HG02798 (cell line): Measurements from ENCODE around the gene GMFB.

Experiments
- ATAC-seq: cut with Tn5 transposase; IDR thresholded peaks from one replicate; pipeline ENCODE4 v1.9.1; 2021; ENCODE audit warnings: mild to moderate bottlenecking; ENCODE audit not compliant: unreplicated experiment, poor library complexity

The GMFB gene

DNA sequence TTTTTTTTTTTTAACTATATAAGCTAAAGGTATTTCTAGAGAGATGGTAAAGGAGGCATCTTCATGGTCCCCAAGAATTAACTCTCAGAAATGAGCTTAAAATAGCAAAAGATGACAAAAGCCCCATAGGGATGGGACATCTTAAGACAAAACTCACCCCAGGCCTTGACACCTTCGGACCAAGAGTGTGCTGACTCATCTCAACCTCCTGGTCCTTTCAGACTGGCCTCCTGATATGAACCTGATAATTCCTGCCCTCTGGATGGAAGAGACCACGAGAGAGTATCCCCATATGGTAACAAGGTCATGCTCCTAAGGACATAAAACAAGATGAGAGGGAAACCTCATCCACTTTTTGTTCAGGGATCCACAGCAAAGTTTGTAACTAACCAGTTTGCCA lies 8.4 kb upstream of the GMFB start:
- no peak for ATAC-seq

DNA sequence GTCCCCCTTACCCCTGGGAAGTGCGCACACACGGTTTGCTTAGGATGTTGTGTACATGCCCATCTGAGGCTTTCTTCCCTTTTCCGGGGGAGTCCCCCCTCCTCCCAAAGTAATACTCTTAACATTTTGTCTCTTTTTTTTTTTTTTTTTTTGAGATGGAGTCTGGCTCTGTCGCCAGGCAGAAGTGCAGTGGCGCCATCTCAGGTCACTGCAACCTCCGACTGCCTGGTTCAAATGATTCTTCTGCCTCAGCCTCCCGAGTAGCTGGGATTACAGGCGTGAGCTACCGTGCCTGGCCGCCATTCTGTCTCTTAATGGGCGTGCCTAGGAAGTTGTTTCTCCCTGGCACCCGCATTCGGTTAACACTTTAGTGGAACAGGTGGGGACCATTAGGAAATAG lies 4.5 kb upstream of the GMFB start:
- ATAC-seq, result no peak

DNA sequence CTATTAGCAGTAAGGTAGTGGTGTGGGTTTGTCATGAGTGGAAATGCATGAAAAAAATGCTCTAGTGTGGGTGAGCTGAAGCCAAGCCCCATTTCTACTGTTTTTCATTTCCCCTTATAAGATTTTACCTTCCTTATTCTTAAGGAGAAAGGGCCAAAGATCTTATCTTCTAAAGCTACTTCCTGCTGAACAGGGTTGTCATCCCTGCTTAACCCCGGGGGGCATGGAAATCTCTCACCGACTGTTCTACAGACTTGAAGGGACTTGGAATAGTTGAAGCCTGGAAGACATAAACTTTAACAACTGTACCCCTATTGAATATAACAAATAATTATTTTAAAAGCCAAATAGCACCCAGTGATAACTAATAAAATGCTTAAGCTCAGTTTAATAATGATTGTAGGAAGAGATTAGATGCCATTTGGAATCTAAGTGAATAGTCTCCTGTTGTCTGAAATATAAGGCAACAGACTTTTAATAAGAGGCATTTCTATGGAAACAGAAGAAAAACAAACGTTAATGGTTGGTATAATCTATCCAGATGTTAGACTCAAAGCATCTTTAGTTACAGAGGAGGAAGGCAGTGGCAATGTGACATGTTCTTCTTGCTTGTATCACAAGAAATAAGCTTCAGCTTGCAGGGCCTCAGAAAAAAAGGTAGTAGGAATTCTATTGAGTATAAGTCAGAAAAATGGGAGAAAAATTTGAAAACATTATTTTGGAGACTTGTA lies 1.8 kb upstream of the GMFB start:
- no peak for ATAC-seq

DNA sequence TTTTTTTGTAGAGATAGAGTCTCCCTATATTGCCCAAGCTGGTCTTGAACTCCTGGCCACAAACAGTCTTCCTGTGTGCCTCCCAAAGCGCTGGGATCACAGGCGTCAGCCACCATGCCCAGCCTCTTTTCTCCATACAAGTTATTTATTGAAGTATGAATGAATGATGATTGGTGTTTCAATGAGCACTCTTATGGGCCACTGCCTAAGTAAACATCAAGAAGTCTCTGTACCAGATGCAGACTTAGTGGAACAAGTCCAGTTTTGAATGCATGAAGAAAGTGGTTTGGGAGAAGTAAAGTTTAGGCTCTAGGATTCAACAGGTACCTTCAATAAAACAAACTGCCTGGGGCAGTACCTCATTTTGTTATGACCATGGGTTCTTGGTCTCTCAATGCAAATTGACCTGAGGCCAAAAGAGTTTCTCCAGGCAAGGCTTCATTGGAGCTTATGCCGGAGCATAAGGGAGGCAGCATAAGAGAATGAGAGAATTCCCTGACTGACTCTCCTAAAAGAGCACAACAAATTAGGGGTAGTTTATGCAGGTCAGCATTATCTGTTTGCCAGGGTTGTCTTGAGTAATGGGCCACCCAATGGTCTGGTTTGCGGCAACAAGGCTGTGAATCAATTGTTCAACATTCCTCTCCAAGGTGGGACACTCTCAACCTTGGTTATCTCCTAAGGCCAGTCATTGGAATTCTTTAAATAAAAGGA lies 1.1 kb upstream of the GMFB start:
- no peak for ATAC-seq

DNA sequence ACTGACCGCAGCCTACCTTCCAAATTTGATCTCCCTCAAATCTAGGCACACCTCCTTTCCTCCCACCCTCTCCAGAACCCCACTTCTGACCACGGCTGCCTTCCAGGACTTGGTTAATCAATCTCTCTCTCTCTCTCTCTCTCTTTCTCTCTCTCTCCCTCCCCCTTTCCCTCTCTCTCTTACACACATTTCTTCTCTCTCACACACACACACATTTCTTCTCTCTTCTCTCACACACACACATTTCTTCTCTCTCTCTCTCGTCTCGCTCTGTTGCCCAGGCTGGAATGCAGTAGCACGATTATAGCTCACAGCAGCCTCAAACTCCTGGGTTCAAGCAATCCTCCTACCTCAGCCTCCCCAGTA lies 521 bp upstream of the GMFB start:
- ATAC-seq, result no peak

DNA sequence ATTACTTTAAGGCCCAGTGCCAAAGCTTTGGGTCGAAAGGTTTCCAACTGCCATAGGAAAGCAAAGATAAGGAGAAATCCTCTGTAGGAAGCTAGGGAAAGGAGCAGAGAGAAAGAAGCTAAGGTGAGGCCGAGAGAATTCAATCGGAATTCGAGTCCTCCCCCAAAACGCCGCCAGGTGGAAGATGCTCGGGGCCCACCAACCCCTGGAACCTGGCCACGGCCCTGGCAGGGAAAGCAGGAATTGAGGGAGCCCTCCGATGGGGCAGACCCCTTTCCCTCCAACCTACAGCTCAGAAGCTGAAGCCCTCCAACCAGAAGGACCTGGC lies 498 bp downstream of the GMFB start:
- ATAC-seq, result no peak

DNA sequence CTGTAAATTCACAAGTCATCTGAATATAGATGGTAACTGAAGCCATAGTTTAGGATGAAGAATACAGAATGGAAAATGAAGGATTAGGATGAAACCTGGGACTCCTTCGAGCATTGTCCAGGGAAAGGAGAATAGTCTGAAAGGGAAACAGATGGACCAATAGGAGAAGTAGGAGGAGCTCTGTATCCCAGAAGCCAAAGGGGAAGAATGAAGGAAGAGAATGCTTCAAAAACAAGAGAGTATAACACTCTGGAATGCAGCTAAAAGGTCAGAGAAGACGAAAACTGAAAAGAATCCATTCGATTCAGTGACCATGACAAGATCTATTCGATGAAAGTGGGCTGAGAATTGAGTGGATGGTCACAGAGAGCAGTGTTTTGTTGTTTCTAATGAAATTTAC lies 1.0 kb downstream of the GMFB start:
- no peak for ATAC-seq

DNA sequence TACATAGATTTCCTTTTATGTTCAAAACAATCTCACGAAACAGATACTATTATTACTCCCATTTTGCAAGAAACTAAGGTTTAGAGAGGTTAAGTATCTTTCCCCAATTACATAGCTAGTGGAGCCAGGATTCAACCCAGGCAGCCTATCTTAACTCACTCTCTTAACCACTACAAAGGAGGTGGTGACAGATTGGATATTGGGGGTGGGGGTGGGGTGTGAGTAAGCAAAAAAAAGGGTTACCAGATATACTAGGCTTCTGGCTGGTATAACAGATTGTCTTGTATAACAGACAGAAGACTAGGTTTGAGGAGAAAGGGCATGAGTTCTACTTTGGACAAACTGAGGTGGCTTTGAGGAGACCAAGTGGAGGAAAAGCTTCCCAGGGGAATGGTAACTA lies 2.1 kb downstream of the GMFB start:
- ATAC-seq, result no peak

DNA sequence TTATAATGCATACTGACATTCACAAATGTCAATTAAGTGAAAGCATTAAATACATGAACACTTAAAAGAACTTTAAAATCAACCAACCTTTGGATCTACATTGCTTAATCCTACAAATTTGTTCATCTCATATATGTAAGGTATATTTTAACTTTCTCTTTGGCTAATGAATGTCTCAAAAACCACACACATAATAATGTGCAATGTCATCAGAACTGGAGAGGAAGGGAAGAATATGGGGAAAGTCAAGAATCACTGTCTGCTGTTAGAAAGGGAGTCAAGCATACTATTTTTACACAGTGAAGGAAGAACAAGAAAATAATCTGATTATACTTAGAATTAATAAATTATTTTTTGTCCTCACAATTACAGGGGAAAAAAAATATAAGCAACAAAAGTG lies 4.9 kb downstream of the GMFB start:
- no peak for ATAC-seq

- ATAC-seq, result no peak
These were observed 5.6 kb downstream of the GMFB start for GRCh38 chr14:54483073-54483745.

DNA sequence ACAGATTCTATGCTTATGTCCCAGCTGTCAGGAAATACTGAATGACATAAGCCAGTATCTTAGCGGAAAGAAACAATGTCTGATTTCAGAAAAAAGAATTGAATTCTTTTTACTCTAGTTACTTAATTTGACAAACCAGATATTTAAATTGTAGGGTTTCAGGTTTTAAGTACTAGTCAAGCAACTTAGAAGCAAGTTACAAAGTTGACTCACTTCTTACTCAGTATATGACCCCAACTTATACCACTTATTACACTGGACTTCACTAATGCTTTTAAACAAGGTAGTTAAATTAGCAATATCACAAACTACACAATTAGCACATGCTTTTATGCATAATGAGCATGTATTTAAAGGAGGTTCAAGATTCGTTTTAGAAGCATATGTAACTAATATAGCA lies 7.1 kb downstream of the GMFB start:
- ATAC-seq, result no peak

GRCh38 chr14:54480830-54481562 lies 7.8 kb downstream of the GMFB start:
- no peak for ATAC-seq

DNA sequence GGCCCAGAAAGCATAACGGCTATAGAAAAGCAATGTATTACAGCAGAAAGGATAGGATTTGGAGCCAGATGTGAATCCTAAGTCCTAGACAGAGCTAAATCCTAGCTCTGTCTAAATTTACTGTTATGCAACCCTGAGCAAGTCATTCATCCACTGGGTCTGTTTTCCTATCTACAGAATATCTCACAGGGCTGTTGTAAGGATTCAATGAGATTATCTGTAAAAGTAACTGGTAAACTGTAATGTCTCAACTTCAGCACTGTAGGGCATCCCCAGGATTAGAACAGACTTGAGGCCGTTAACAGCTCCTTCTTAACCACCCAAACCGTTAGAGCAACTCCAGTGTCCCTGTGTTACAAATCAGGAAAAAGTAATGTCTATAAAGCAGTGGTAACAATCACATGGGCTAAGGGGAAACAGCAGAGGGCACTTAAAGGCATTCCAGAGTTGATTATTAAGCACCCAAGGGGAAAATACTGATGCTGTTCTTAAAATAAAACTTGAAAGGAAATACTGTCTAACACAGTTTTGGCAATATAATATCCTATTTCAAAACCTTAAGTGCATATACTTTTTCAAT lies 10.1 kb downstream of the GMFB start:
- ATAC-seq, result no peak

DNA sequence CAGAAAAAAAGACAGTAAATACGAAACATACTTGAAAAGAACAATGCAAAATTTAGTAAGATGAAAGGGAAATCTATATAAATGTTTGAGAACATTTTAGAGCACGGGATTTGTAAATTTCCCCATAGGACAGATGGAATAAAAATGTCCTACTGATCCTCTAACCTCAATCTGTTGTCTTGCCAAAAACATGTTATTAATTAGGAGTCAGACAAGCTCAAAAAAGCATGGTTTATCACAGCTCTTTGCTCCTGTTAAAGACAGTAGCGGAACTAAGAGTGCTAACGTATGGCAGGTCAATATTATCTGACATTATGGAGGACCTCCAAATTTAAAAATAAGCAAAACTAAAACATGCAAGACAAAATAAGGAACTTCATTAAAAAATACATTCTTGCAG lies 12.9 kb downstream of the GMFB start:
- ATAC-seq, result no peak

GRCh38 chr14:54475187-54475899 lies 13.4 kb downstream of the GMFB start:
- ATAC-seq, result no peak

DNA sequence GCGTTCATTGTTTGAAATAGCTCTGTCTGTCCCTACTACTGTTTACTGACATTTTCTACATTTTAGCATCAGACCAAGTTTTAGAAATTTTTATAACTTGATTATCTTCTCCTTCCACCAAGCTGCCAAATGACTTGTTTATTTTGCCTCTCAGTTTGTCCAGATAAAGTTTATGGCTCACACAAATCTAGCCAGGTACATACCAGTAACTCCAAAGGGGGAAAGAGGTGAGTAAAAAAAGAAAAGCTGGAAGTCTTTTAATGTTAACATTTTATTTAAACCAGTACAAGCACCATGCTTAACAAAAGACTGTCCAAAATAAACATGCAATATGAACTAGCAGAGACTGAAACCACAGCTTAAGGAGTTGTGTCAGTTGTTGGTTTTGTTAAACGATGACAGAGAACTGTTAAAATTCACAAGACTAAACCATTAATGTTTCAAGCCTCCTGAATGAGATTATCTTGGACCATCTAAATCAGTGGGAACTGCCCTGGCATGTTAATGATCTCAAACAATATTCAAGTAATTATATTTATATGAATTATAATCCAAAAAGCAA lies 14.5 kb downstream of the GMFB start:
- no peak for ATAC-seq

- no peak for ATAC-seq
These were observed 16.5 kb downstream of the GMFB start for GRCh38 chr14:54472315-54472714.

DNA sequence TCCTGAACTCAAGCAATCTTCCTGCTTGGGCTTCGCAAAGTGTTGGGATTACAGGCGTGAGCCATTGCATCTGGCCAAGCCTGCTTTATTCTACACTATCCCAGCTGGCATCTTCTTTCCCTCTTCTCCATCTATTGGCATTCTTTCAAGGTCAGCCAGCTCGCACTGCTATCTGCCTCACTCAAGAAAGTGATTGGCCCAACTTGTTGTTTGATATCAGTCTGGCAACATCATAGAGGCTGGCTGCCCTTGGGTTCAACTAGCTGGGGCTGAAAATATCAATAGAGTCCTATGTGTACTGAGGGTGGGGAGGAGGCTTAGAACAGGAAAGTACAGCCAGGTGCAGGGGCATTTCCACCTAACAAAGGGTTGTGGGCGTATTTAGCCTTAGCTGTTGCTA lies 17.1 kb downstream of the GMFB start:
- ATAC-seq, result no peak

GRCh38 chr14:54470701-54471100 lies 18.1 kb downstream of the GMFB start:
- no peak for ATAC-seq

DNA sequence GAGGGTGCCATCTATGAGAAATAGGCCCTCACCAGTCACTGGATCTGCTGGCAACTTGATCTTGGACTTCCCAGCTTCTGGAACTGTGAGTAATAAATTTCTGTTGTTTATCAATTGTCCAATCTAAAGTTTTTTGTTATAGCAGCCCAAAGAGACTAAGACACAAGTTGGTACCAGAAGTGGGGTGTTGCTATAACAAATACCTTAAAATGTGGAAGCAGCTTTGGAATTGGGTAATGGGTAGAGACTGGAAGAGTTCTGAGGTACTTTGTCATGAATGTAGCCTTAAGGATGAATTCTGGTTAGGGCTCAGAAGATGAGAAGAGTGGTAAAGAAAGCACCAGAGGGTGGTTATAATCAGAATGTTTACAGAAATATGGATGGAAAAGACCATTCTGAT lies 21.5 kb downstream of the GMFB start:
- ATAC-seq, result no peak
